HEK293 (cell line): ENCODE results near the gene ZNF337.

Source experiments
- CTCF ChIA-PET: fragments of 350-600 bp; formaldehyde crosslinking; extraction: SDS; loops from one replicate; lab custom pipeline; 2021; ENCODE audit warnings: antibody characterized with exemption; lab: Yijun Ruan, JAX
- POLR2A ChIA-PET: fragments of 300-600 bp; formaldehyde crosslinking; extraction: SDS; loops from one replicate; lab custom pipeline; 2020; ENCODE audit warnings: antibody characterized with exemption, inconsistent platforms; lab: Yijun Ruan, JAX
- H3K27ac ChIP-seq: fragments of 200-500 bp; sonication (Bioruptor generic); 2 replicates; pipeline ENCODE4 v1.5.1; 2014; ENCODE audit warnings: low read depth, low read length, control low read depth, inconsistent platforms; ENCODE audit errors: extremely low read depth
- H3K36me3 ChIP-seq, 2 experiments: fragments of 200-500 bp in 1 of 2; sonication (Bioruptor generic) in 1 of 2; 1 replicate in 1 of 2; 2 replicates in 1 of 2; pipeline ENCODE4 v1.5.1; 2014 to 2017; ENCODE audit warnings: inconsistent platforms in 2 of 2, low read length in 2 of 2; ENCODE audit not compliant: control insufficient read depth in 2 of 2, insufficient read depth in 1 of 2
- H3K4me1 ChIP-seq: fragments of 200-500 bp; sonication (Bioruptor generic); 2 replicates; pipeline ENCODE4 v1.5.1; 2014; ENCODE audit warnings: mild to moderate bottlenecking, low read length, inconsistent platforms; ENCODE audit not compliant: control insufficient read depth, insufficient read depth
- H3K4me3 ChIP-seq: 2 replicates; pipeline ENCODE4 v1.5.1; 2011; ENCODE audit warnings: low read depth, mild to moderate bottlenecking, control low read depth, low read length, moderate library complexity
- H3K9me3 ChIP-seq: fragments of 200-500 bp; sonication (Bioruptor generic); 2 replicates; pipeline ENCODE4 v1.5.1; 2014; ENCODE audit warnings: low read depth, low read length, inconsistent platforms; ENCODE audit not compliant: control insufficient read depth, insufficient read depth
- GLIS1 ChIP-seq: fragments of 450-650 bp; formaldehyde crosslinking; IDR thresholded peaks from 2 replicates; pipeline ENCODE4 v1.5.1; 2016; ENCODE audit warnings: missing biosample characterization, missing genetic modification characterization
- GLIS2 ChIP-seq: fragments of 450-650 bp; formaldehyde crosslinking; IDR thresholded peaks from 2 replicates; pipeline ENCODE4 v1.5.1; 2016; ENCODE audit warnings: missing biosample characterization, missing genetic modification characterization
- HOXC10 ChIP-seq: sonication (generic); formaldehyde crosslinking; IDR thresholded peaks from 2 replicates; pipeline ENCODE4 v1.8.1; 2023; ENCODE audit warnings: mild to moderate bottlenecking, missing genetic modification reagents
- KLF1 ChIP-seq: fragments of 450-650 bp; formaldehyde crosslinking; IDR thresholded peaks from 2 replicates; pipeline ENCODE4 v1.5.1; 2016; ENCODE audit warnings: missing biosample characterization, missing genetic modification characterization
- MZF1 ChIP-seq: fragments of 450-650 bp; formaldehyde crosslinking; IDR thresholded peaks from 2 replicates; pipeline ENCODE4 v1.5.1; 2017; ENCODE audit warnings: missing biosample characterization, missing genetic modification characterization, borderline replicate concordance
- PRDM1 ChIP-seq: fragments of 450-650 bp; formaldehyde crosslinking; IDR thresholded peaks from 2 replicates; pipeline ENCODE4; 2016; ENCODE audit warnings: missing biosample characterization, missing genetic modification characterization
- YY1 ChIP-seq: fragments of 450-650 bp; formaldehyde crosslinking; IDR thresholded peaks from 2 replicates; pipeline ENCODE4 v1.5.1; 2018; ENCODE audit warnings: missing biosample characterization, missing genetic modification characterization
- ZFP37 ChIP-seq: fragments of 450-650 bp; formaldehyde crosslinking; IDR thresholded peaks from 2 replicates; pipeline ENCODE4 v1.5.1; 2016; ENCODE audit warnings: missing biosample characterization, missing genetic modification characterization
- ZIC2 ChIP-seq: fragments of 450-650 bp; formaldehyde crosslinking; IDR thresholded peaks from 2 replicates; pipeline ENCODE4 v1.5.1; 2016; ENCODE audit warnings: missing biosample characterization, missing genetic modification characterization
- ZNF121 ChIP-seq: fragments of 450-650 bp; formaldehyde crosslinking; IDR thresholded peaks from 2 replicates; pipeline ENCODE4 v1.5.1; 2016; ENCODE audit warnings: missing biosample characterization, missing genetic modification characterization
- ZNF16 ChIP-seq: fragments of 450-650 bp; formaldehyde crosslinking; IDR thresholded peaks from 2 replicates; pipeline ENCODE4 v1.5.1; 2016; ENCODE audit warnings: low read depth, missing biosample characterization, missing genetic modification characterization
- ZNF2 ChIP-seq: fragments of 450-650 bp; formaldehyde crosslinking; IDR thresholded peaks from 2 replicates; pipeline ENCODE4 v1.5.1; 2016; ENCODE audit warnings: missing biosample characterization, missing genetic modification characterization
- ZNF335 ChIP-seq: fragments of 450-650 bp; formaldehyde crosslinking; conservative IDR thresholded peaks from 2 replicates; pipeline ENCODE4 v1.5.1; 2016; ENCODE audit warnings: missing biosample characterization, missing genetic modification characterization
- ZNF555 ChIP-seq: fragments of 450-650 bp; formaldehyde crosslinking; conservative IDR thresholded peaks from 2 replicates; pipeline ENCODE4 v1.5.1; 2017; ENCODE audit warnings: missing biosample characterization, mild to moderate bottlenecking, missing genetic modification characterization, inconsistent platforms
- ZNF664 ChIP-seq: fragments of 450-650 bp; formaldehyde crosslinking; IDR thresholded peaks from 2 replicates; pipeline ENCODE4 v1.5.1; 2016; ENCODE audit warnings: missing biosample characterization, missing genetic modification characterization
- ZSCAN23 ChIP-seq: fragments of 450-650 bp; formaldehyde crosslinking; IDR thresholded peaks from 2 replicates; pipeline ENCODE4 v1.5.1; 2016; ENCODE audit warnings: missing biosample characterization, missing genetic modification characterization
- TF ChIP-seq, protein P1 (sequence below): fragments of 450-650 bp; formaldehyde crosslinking; IDR thresholded peaks from 2 replicates; pipeline ENCODE4 v1.5.1; 2016; ENCODE audit warnings: missing biosample characterization, missing genetic modification characterization
- TF ChIP-seq, protein P2 (sequence below): fragments of 450-650 bp; formaldehyde crosslinking; optimal IDR thresholded peaks from 2 replicates; pipeline ENCODE3; 2016; ENCODE audit warnings: missing biosample characterization, mild to moderate bottlenecking, missing genetic modification characterization
- TF ChIP-seq, protein P3 (sequence below): fragments of 450-650 bp; formaldehyde crosslinking; IDR thresholded peaks from 2 replicates; pipeline ENCODE4 v1.5.1; 2016; ENCODE audit warnings: missing biosample characterization, missing genetic modification characterization, borderline replicate concordance

The ZNF337 gene

DNA sequence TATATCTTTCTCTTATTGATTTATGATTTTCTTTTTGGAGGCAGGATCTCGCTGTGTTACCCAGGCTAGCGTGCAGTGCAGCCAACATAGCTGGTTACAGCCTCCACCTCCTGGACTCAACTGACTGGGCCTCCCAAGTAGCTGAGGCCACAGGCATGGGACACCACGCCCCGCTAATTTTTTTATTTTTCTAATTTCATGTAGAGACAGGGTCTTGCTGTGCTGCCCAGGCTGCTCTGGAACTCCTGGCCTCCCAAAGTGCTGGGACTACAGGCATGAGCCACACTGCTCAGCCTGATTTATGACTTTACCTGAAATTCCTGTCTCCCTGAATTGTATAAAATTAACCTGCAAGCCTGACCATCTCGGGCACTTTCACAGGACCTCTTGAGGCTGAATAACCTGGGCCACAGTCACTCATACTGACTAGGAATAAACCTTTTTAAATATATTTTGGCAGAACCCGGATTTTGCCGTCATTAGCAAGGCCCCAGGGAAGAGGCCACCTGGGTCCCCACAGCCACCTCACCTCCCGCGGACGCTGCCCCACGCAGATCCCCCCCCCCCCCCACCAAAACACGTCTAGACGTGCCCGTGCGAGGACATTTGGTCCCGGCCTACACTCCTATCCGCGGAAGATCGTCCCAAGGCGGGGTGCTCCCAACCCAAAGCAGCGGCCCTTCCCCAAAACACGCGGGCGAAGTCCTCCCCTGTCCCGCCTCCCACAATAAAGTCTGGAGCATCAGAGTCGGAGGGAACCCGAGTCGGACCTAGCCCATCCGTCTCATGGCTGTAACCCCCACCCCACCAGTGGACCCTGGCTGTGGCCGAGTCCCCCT, 902 bp downstream of the ZNF337 start:
- POLR2A ChIA-PET: interaction anchor here (1.5 kb wide), 1 partner anchor 9 kb away, joined by 3 read pairs; no protein-coding TSS in a partner anchor
- H3K4me3 ChIP-seq: peak overlapping the region; percentile 98

DNA sequence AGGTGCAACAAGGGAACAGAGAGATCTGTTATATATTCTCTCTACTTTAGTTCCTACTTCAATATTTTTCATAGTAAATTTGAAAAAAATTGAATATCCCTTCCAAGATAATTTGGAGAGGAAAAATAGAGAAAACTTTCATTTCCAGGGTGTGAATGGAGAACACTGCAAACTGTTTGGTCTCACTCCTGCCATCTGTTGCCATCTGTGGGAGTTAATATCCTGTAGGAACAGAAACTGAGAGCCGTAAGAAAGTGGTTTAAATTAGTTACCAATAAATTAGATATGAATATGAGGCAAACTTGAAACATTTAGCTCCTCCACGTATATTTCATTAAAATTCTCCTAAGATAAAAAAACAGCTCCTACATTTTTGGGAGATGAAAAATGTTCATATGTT, 4.2 kb downstream of the ZNF337 start:
- Histone ChIP-seq H3K9me3 (no peaks in the 10 kb centered on the region), H3K4me1 (no peaks in the 10 kb centered on the region; the same call in 1 of the 2 replicates), H3K36me3 (peaks cover 0 to 24% of the 10 kb centered on the region in 2 experiments; a peak in 2 of 3 replicates), H3K27ac (no peak overlapping the region), H3K4me3 (no peak overlapping the region)
- ChIA-PET CTCF (no interaction called here), POLR2A (no interaction called here)
- TF ChIP-seq, protein P1, sequence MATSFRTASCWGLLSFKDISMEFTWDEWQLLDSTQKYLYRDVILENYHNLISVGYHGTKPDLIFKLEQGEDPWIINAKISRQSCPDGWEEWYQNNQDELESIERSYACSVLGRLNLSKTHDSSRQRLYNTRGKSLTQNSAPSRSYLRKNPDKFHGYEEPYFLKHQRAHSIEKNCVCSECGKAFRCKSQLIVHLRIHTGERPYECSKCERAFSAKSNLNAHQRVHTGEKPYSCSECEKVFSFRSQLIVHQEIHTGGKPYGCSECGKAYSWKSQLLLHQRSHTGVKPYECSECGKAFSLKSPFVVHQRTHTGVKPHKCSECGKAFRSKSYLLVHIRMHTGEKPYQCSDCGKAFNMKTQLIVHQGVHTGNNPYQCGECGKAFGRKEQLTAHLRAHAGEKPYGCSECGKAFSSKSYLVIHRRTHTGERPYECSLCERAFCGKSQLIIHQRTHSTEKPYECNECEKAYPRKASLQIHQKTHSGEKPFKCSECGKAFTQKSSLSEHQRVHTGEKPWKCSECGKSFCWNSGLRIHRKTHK (tag by site-specific recombination): no peak
- 0 out of 2 replicates have a peak, but pooled peaks have one; percentile 18 for TF ChIP-seq ZNF664 (tag by site-specific recombination)
- TF ChIP-seq, all 188 proteins: peak for 1

More for the DNA sequence above, 902 bp downstream of the ZNF337 start:
- TF ChIP-seq, protein P2, sequence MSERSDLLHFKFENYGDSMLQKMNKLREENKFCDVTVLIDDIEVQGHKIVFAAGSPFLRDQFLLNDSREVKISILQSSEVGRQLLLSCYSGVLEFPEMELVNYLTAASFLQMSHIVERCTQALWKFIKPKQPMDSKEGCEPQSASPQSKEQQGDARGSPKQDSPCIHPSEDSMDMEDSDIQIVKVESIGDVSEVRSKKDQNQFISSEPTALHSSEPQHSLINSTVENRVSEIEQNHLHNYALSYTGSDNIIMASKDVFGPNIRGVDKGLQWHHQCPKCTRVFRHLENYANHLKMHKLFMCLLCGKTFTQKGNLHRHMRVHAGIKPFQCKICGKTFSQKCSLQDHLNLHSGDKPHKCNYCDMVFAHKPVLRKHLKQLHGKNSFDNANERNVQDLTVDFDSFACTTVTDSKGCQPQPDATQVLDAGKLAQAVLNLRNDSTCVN: no peak
- TF ChIP-seq ZIC2 (tag by site-specific recombination) (peak; percentile 56), ZNF2 (no peak), PRDM1 (no peak), HOXC10 (CRISPR knock-in tag) (no peak), ZNF16 (tag by site-specific recombination) (no peak), GLIS1 (peak; percentile 68), KLF1 (tag by site-specific recombination) (no peak), MZF1 (tag by site-specific recombination) (no peak), YY1 (tag by site-specific recombination) (no peak), ZSCAN23 (tag by site-specific recombination) (no peak), ZFP37 (tag by site-specific recombination) (no peak), ZNF555 (tag by site-specific recombination) (no peak), ZNF335 (tag by site-specific recombination) (peak; percentile 26; the same call in 1 of the 2 replicates), GLIS2 (tag by site-specific recombination) (peak; percentile 41; the same call in 1 of the 2 replicates), ZNF121 (tag by site-specific recombination) (peak; percentile 89)
- TF ChIP-seq, protein P3, sequence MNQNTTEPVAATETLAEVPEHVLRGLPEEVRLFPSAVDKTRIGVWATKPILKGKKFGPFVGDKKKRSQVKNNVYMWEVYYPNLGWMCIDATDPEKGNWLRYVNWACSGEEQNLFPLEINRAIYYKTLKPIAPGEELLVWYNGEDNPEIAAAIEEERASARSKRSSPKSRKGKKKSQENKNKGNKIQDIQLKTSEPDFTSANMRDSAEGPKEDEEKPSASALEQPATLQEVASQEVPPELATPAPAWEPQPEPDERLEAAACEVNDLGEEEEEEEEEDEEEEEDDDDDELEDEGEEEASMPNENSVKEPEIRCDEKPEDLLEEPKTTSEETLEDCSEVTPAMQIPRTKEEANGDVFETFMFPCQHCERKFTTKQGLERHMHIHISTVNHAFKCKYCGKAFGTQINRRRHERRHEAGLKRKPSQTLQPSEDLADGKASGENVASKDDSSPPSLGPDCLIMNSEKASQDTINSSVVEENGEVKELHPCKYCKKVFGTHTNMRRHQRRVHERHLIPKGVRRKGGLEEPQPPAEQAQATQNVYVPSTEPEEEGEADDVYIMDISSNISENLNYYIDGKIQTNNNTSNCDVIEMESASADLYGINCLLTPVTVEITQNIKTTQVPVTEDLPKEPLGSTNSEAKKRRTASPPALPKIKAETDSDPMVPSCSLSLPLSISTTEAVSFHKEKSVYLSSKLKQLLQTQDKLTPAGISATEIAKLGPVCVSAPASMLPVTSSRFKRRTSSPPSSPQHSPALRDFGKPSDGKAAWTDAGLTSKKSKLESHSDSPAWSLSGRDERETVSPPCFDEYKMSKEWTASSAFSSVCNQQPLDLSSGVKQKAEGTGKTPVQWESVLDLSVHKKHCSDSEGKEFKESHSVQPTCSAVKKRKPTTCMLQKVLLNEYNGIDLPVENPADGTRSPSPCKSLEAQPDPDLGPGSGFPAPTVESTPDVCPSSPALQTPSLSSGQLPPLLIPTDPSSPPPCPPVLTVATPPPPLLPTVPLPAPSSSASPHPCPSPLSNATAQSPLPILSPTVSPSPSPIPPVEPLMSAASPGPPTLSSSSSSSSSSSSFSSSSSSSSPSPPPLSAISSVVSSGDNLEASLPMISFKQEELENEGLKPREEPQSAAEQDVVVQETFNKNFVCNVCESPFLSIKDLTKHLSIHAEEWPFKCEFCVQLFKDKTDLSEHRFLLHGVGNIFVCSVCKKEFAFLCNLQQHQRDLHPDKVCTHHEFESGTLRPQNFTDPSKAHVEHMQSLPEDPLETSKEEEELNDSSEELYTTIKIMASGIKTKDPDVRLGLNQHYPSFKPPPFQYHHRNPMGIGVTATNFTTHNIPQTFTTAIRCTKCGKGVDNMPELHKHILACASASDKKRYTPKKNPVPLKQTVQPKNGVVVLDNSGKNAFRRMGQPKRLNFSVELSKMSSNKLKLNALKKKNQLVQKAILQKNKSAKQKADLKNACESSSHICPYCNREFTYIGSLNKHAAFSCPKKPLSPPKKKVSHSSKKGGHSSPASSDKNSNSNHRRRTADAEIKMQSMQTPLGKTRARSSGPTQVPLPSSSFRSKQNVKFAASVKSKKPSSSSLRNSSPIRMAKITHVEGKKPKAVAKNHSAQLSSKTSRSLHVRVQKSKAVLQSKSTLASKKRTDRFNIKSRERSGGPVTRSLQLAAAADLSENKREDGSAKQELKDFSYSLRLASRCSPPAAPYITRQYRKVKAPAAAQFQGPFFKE (tag by site-specific recombination): no peak
- no peaks in the 10 kb centered on the region for H3K9me3 ChIP-seq
- no peaks in the 10 kb centered on the region for H3K4me1 ChIP-seq
- H3K27ac ChIP-seq: peak overlapping the region; percentile 85
- CTCF ChIA-PET: no interaction called here
- H3K36me3 ChIP-seq: peaks cover 0 to 24% of the 10 kb centered on the region in 2 experiments; a peak in 1 of 3 replicates
